Neural progenitor cell (in vitro differentiated cells): ENCODE measurements around the gene UBE2I.

Experiments
- CTCF ChIP-seq: fragments of 200-600 bp; sonication (generic); IDR thresholded peaks from 2 replicates; pipeline ENCODE4 v1.5.1; 2017; ENCODE audit warnings: antibody characterized with exemption, mild to moderate bottlenecking
- EZH2 ChIP-seq: fragments of 200-600 bp; sonication (generic); IDR thresholded peaks from 2 replicates; pipeline ENCODE4 v1.6.1; 2017; ENCODE audit warnings: antibody characterized with exemption, mild to moderate bottlenecking, moderate library complexity
- EZH2phosphoT487 ChIP-seq: fragments of 200-600 bp; sonication (generic); IDR thresholded peaks from 2 replicates; pipeline ENCODE4 v1.6.1; 2017; ENCODE audit warnings: antibody characterized with exemption

- TF ChIP-seq EZH2 (no peak), CTCF (no peak), EZH2phosphoT487 (no peak)
Observed at GRCh38 chr16:1357906-1358566, 48.6 kb downstream of the UBE2I start.
